Measurements from ENCODE around the gene SDF4.

DNA sequence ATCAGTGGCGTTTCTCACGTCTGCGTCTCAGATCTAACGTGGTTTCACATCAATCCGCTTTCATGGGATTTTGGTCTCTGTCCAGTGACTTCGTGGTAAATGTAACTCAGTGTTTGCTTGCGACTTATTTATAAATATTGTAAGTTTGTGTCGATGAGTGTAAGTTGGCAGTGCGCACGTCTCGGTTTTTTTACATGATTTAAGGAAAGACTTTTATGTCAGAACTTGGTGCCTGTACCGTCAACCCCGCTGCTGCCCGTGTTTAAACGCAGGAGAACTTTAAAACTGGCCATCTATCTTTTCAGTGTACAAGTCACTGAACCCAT is 1.7 kb upstream of the SDF4 start:
- TF ChIP-seq CTCF (IDR thresholded peaks at IDR 0.05 in 8 of 11, conservative IDR thresholded peaks at IDR 0.05 in 3 of 11) = no peak
- TF ChIP-seq POLR2A (IDR thresholded peaks at IDR 0.05) = no peak
- TF ChIP-seq POLR2AphosphoS5 (IDR thresholded peaks at IDR 0.05) = no peak
